HG02623 (cell line): ENCODE results near the gene TRAF2.

Source experiments
- ATAC-seq: cut with Tn5 transposase; IDR thresholded peaks from one replicate; pipeline ENCODE4 v1.9.1; 2021; ENCODE audit warnings: moderate library complexity; ENCODE audit not compliant: unreplicated experiment

TRAF2 gene

DNA sequence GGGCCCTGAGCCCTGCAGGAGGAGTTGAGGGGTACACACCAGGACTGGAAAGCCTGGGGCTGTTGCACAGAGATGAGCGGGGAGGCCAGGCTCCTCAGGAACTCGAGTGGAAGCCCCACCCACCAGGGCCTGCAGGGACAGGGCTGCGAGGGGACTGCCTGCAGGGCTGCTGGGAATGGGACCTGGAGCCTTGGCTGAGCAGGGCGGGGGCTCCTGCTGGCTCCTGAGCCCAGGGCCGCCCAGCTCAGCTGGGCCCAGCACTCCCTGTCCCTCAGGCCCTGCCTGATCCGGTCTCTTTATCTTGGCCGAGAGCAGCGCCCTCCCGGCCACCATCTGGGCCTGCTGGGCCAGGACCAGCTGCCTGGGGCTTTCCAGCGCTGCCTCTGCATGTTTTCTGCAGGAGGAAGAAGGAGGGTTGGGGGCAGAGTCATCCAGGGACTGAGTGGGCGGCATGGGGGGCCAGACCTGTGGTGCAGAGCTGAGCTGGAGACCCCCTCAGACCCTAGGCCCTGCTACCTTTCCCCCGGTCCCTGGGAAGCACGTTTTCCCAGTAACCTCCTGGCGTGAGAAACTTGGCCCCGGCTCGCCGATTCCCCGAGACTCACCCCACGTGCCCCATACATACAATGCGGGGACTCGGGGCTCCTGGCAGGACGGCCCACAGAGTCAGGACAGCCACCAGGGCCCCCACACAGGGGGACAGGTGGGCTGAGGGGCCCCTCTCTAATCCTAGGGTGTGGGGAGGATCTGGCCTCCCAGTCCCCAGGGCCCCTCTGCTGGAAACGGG is 75.2 kb downstream of the TRAF2 start:
- ATAC-seq = no peak

DNA sequence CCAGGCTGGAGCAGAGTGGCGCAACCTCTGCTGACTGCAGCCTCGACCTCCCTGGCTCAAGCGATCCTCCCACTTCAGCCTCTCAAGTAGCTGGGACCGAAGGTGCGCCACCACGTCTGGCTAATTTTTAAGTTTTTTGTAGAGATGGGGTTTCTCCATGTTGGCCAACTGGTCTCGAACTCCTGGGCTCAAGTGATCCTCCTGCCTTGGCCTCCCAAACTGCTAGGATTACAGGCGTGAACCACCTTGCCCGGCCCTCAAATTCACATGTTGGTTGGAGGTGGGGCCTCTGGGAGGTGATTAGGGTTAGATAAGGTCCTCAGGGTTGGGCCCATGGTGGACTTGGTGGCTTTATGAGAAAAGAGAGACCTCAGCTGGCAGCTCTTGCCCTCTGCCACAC is 75.8 kb downstream of the TRAF2 start:
- no peak for ATAC-seq

DNA sequence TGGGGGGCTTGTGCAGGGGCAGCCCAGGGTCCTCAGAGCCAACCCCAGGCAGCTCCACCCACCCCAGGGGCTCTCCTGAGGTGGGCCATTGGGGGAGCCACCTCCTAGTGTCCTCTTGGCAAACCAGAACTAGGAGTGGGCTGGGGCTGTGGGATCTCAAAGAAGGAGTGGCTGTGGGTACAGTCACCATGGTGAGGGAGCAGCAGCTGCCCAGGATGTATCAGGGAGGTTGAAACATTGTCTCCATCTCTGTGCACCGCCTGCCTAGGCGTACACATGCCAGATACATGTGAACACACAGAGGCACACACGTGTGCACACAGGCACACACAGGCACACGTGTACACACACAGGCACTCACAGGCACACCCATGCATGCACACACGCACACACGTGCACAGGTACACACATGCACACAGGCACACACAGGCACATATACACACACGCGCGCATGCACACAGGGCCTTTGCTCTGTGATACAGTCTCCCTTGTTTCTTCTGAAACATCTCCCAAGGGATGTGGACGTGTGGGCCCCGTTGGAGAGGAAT is 76.5 kb downstream of the TRAF2 start:
- no peak for ATAC-seq

DNA sequence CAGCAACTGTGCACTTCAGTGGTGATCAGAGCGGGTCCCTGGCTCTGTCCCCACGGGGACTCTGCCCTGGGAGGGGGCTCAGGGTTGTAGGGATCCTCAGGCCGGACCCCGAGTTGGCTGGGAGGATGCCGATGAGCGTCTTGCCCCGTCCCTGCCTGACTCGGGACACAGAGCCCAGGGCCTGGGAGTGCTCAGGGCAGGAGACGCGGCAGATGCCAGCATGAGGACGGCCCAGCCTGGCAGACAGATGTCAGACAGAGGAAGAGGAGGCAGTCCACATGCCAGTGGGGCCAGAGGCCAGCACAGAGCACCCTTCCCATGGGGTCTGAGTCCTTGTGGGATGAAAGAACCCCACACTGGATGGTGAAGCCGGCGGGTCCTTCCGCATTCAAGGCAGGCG is 77.0 kb downstream of the TRAF2 start:
- ATAC-seq = no peak

DNA sequence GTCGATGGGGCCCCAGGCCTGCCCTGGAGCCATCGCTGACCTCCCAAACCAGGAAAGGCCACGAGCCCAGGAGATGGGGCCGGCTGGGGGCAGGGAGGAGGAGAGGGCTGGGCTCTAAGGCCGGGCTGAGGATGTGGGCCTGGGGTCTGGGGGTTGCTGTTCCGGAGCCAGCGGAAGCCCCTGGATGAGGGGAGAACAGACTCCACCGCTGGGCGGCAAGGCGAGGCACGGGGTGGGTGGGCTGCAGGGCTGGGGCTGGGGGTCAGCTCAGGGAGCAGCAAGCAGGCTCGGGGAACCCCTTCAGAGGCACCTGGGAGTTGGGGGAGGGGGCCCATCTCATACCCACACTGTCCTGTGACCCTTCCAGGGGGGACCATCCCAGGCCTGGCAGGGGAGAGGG is 77.4 kb downstream of the TRAF2 start:
- no peak for ATAC-seq

DNA sequence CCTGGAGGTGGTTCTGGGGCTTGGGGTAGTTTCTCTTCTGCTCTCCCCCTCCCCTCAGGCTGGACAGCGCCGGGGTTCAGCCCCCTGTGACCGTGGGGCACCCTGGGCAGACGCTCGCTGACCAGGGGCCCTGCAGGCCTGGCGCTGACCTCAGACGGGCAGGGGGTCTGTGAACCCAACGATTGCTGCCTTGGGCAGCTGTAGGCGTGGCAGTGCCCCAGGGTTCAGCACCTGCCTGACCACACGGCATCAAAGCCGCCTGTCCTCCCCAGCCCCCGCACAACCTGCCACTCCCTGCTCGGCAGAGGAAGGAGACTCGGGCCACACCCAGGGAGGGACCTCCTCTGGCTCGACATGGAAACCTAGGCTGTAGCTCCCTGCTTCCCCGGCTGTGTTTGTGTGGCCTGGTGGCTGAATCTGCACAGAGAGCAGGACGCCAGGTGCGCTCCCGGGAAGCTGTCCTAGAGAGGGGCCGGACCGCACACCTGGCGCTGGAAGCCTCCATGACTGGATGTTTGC is 77.9 kb downstream of the TRAF2 start:
- ATAC-seq = no peak

DNA sequence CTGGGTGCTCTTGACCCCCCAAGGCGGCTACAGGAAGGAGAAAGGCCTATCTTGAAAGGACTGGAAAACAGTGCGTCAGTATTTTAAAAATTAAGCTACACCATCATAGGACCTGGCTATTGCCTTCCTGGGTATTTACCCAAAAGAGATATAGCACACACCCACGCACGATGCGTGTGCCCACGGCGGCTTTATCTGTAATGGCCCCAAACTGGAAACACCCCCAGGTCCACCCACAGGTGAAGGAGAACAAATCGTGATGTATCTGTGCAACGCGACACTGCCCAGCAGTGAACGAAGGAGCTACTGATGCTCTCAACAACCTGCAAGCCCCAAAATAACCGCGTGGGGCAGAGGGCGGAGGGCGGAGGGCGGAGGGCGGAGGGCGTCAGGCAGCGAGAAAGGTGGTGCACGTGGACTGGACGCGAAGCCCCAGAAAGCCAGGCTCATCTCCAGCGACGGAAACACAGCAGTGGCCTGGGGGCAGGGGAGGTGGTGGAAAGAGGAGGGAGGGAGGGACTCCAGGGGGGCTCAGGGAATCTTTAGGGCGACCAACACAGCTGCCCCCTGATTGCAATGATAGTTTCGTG is 78.6 kb downstream of the TRAF2 start:
- no peak for ATAC-seq

DNA sequence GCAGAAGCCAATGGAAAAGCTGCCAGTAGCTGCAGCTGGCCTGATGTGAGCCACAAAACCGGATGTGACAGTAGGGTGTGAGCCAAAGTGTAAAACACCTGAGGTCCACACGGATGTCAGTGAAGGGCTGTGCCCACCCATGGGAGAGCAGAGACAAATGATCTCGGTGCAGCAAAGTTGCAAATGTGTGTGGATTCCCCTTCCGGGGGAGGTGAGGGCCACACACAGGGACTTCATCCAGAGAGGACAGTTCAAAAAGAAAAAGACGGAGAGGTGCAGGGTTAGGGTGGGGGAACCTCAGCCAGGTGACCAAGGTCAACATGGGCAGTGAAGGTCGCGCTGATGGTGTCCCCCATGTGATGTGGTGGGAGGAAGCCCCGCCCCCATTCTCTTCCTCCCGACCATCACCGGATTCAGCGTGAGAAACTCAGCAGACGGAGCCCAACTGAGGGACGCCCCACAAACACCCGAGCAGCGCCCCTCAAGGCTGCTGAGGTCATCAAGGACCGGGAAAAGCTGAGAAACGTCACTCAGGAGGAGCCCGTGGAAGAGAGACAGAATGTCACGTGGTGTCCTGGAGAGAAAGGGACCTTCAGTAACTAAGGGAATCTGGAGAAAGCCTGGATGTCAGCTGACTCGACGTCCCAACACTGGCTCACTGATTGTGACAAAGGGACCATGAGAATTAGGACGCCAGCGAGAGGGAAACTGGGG is 79.6 kb downstream of the TRAF2 start:
- ATAC-seq = no peak

DNA sequence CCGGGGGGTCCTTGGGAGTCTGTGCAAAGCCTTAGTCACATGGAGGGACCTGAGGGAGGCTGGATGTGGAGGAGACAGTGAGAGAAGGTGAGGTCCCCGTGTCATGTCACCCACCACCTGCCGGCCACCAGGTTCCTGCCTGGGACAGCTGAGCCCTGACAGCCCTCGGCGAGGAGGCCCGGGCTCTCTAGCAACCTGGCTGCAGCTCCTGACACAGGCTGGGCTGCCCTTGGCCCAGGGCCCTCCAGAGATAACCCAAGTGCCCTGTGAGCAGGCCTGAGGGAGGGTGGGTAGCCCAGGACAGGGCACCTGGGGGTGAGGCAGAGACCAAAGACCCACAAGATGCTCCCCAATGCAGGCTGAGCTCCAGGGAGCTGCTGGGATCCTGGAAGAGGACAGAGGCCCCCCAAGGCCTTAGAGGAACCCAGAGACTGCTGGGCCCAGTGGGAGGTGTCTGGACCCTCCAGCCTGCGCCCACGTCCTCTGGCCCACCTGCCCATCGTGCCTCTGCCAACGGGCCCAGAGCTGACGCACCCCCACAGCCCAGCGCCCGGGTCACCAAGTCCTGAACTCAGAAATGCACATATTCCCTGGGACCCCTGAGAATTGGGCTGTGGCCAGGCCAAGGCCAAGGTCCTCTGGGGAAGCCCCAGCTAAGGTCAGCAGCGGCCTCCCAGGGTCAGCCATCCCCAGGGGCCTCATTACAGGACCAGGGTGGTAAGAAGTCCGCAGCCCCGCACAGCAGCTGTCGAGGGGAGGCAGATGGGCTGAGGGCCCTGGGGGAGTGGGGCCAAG is 82.2 kb downstream of the TRAF2 start:
- ATAC-seq = no peak

DNA sequence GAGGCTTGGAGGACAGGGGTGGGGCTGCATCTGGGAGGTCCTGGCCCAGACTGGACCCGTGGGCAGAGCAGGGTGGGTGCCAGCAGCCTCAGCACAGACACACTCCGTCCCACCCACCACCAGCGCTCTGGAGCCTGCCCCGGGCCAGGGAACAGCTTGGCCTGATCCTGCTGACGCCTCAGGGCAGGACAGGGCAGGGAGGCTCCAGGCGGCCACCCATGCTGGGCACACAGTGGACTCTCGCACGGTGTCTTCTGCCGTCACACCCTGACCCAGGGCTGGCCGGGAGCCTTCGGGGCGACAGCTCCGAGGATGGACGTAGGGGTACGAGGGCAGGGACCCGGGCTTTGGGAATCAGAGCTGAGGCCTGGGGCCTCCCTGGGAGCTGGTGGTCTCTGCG is 82.8 kb downstream of the TRAF2 start:
- no peak for ATAC-seq

DNA sequence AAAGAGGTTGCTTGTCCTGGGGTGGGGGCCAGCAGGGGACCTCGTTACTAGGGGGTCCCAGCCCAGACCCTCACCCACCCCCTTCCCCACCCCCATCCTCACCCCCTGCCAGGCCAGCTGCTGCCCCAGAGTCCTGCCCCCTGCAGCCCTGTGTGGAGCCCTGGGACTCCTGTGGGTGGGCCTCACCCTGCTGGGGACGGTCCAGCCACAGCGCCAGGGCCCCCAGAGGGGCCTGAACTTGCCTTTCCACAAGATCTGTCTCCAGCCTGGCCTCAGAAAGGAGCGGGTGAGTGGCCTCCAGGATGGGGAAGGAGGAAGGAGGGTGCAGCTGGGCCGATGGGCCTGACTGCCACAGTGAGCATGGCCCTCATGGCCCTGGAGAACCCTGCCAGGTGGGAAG is 83.5 kb downstream of the TRAF2 start:
- ATAC-seq = no peak

DNA sequence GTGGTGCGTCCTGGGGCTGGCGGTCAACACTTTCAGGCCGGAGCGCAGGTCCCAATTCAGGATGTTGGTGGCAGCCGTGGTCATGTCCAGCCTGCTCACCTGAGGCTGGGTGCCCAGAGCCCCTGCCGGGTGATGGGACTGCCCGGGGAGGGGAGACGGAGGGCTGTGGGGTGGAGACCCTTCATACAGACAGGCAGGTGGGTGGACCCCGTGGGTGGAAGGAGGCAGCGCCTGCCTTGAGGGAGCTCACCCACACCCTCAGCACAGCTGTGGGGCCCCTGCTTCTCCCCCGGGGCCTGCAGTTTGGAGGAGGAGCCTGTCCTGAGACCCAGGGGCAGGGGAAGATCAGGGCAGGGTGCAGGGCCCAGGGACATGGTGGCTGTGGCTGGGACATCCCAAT is 84.0 kb downstream of the TRAF2 start:
- ATAC-seq = no peak

DNA sequence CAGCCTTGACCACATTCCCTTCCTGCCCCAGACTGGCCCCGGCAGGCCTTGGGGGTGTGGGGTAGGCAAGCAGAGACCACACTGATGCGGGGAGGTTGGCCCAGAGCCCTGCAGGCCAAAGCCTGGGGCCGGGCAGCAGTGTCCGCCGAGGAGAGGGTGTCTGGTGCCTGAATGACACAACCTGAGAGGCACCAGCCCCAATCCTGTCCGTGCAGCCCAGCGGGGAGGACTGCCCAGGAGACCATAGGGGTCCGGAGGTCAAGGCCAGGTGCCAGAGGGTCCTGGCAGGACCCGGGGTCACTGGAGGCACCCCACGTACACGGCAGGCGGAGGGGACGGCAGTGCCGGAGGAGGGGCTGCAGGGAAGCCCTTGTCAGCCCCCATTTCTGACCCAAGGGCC is 85.4 kb downstream of the TRAF2 start:
- no peak for ATAC-seq

DNA sequence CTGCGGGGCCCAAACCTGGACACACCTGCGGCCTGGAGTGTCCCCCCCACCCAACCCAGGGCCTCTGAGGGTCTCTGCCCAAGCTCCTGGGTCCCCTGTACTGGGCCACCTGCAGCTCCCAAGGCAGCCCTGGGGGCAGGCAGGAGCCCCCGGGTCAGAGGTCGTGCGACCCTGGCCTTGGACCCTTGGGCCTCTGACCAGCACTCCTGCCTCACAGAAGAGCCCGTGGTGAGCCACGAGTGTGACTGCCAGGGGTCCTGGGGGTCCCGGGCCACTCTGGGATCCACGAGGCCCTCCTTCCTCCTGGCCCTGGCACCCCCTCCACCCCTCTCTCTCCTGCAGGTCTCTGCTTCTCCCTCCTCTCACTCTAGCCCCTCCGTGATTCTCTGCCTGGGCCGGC is 86.0 kb downstream of the TRAF2 start:
- no peak for ATAC-seq

DNA sequence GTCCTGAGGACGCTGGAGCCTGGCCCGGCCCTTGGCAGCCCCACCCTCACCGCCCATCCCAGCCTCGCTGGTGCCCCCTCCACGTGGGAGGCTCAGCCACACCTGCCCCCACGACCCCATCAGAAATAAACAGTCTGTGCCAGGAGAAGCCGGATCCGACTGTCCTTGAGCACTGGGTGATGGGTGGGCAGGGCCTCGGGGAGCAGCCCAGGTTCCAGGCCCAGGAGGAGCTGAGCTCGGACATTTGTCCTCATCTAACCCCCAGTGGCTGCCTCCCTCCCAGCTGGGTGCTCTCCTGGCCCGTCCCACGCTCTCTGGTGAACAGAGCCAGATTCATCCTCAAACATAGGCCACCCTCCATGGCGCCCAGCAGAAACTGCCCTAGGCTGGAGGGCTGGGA is 86.4 kb downstream of the TRAF2 start:
- ATAC-seq = no peak

DNA sequence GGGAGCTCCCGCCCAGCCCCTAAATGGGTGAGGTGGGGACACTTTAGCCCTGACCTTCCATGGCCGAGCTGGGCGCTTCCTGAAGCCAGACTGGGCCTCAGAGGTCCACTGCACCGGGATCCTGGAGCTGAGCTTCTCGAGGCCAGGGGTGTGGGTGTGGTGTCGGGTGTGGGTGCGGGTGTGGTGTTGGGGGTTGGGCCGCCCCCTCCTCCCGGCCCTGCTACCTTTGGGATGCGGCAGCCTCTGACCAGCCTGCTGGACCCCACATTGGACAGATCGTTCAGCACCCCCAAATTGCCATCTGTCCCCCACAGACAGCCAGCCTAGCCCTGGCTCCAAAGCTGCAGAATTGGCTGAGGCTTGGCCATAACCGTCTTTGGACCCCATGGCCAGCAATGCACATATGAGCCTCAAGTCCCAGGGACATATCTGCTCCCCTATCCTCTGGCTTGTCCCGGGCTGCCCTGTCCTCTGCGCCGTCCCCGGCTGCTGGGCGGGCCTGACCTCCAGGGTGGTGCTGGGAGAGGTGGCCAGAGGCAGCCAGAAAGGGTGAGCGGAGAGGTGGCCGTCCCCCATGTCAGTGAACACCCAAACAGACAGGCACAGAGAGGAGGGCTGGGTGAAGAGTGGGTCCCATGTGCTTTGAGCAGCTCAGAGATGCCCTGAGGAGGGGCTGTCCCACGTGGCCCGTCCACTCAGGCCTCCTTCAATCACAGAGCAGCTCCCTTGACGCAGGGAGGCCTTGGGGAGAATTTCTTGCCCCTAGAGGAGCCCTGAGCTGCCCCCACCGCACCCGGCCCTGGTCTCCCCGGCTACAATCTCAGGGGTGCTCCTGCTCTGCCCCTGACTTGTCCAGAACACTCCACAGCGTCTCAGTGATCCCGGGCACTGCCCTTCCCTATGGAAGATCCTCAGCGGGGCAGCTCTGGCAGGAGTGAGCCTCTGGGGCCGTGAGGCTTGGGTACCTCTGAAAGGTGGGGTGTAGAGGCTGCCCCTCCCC is 87.6 kb downstream of the TRAF2 start:
- ATAC-seq = no peak

DNA sequence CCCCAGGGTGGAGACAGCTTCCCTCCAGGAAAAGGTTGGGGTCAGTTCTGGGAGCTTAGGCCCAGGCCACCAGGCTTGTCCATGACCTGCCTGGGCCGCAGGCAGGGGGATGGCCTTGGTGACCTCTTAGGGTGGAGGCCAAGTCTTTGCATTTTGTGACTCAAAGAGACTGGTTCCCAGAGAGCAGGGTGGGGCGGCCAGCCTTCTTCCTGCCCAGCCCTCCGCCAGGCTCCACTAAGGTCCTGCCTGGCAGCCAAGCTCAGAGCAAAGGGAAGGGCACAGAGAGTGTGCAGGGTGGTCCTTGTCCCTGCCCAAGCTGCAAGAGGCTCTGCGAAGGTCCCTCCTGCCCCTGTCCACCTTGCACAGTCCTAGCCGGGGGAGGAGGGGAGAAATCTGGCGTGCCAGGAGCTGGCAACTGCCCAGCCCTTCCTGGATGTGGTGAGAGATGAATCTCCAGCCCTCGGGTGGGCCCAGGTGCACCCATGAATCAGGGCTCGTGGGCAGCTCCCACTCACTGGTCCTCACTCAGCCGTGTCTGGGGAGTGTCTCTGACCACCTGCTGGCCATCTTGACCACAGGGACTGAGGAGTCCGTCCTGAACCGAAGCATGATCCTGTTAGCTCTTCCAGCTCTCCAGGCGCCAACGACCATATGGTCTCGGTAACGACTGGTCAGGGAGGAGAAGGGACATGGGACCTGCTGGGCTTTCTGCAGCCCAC is 88.7 kb downstream of the TRAF2 start:
- no peak for ATAC-seq

DNA sequence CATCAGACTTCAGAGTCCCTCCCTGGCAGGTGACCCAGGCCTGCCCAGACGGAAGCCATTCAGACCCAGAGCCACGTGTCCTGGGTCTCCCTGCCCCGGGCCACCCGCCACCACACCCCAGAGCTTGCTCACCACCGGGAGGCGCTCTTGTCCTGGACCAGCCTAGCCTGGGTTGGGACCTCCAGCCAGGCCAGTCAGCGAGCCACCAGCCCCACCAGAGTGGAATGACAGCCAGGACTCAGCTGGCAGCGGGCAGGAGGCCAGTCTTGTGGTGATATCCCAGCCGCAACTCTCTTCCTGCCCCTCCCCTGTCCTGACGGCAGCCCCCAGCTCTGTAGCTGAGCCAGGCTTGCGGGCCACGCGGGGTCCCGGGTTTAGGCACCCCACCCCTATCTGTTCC is 89.3 kb downstream of the TRAF2 start:
- no peak for ATAC-seq
